Measurements from ENCODE around the gene CBX1.
"Not testable (repeated sequence)": the region's sequence is repeated elsewhere in the genome, so short reads cannot be mapped to it uniquely, and the experiment has no call there.

Gene CBX1

GRCh38 chr17:48070195-48070594 is 31.1 kb downstream of the CBX1 start:
- no peak for DNase-seq

GRCh38 chr17:48068491-48068961 is 32.8 kb downstream of the CBX1 start:
- peak; percentile 57 for DNase-seq

- DNase-seq: not testable (repeated sequence)
Observed at GRCh38 chr17:48067808-48068207, 33.5 kb downstream of the CBX1 start.

- DNase-seq: no peak
Observed at GRCh38 chr17:48067245-48067644, 34.0 kb downstream of the CBX1 start.

- DNase-seq: no peak
Observed at GRCh38 chr17:48066656-48067055, 34.6 kb downstream of the CBX1 start.

- DNase-seq: no peak
Observed at GRCh38 chr17:48066192-48066591, 35.1 kb downstream of the CBX1 start.

- no peak for DNase-seq
Observed at GRCh38 chr17:48064638-48065037, 36.6 kb downstream of the CBX1 start.

- no peak for DNase-seq
Observed at GRCh38 chr17:48062273-48062672, 39.0 kb downstream of the CBX1 start.

- DNase-seq: no peak
Observed at GRCh38 chr17:48060249-48060648, 41.0 kb downstream of the CBX1 start.

- DNase-seq: no peak
Observed at GRCh38 chr17:48059125-48059668, 42.1 kb downstream of the CBX1 start.

GRCh38 chr17:48058393-48059124 is 42.7 kb downstream of the CBX1 start:
- no peak for DNase-seq

- DNase-seq: no peak
Observed at GRCh38 chr17:48057626-48058025, 43.7 kb downstream of the CBX1 start.

GRCh38 chr17:48056879-48057278 is 44.4 kb downstream of the CBX1 start:
- DNase-seq: no peak

- DNase-seq: no peak
Observed at GRCh38 chr17:48056246-48056745, 45.0 kb downstream of the CBX1 start.

GRCh38 chr17:48055531-48056245 is 45.6 kb downstream of the CBX1 start:
- peak; percentile 92 for DNase-seq

GRCh38 chr17:48054238-48055185 is 46.8 kb downstream of the CBX1 start:
- peak; percentile 69 for DNase-seq

- no peak for DNase-seq
Observed at GRCh38 chr17:48053758-48054237, 47.5 kb downstream of the CBX1 start.

- peak; percentile 57 for DNase-seq
Observed at GRCh38 chr17:48052956-48053757, 48.1 kb downstream of the CBX1 start.

GRCh38 chr17:48051706-48052486 is 49.4 kb downstream of the CBX1 start:
- DNase-seq: peak; percentile 82

- no peak for DNase-seq
Observed at GRCh38 chr17:48051283-48051682, 50.0 kb downstream of the CBX1 start.
